ENCODE measurements around the gene CDHR1.

DNA sequence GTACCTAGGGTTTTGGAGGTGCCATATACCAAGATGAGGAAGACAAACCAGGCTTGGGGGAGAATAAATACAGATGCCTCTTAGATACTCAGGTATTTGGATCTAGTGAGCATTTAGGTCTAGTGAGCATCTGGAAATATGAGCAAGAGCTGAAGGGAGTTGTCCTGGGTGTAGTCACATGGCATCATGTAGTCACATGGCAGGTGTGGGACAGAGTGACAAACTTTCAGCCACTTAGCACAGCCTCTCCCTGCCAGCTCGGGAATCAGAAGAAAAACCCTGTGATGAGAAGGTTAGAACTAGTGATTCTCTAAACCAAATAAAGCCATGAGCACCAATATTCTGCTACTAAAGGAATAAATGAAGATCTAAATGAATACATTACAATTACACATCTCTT lies 74.8 kb downstream of the CDHR1 start:
- TF ChIP-seq, protein P1, sequence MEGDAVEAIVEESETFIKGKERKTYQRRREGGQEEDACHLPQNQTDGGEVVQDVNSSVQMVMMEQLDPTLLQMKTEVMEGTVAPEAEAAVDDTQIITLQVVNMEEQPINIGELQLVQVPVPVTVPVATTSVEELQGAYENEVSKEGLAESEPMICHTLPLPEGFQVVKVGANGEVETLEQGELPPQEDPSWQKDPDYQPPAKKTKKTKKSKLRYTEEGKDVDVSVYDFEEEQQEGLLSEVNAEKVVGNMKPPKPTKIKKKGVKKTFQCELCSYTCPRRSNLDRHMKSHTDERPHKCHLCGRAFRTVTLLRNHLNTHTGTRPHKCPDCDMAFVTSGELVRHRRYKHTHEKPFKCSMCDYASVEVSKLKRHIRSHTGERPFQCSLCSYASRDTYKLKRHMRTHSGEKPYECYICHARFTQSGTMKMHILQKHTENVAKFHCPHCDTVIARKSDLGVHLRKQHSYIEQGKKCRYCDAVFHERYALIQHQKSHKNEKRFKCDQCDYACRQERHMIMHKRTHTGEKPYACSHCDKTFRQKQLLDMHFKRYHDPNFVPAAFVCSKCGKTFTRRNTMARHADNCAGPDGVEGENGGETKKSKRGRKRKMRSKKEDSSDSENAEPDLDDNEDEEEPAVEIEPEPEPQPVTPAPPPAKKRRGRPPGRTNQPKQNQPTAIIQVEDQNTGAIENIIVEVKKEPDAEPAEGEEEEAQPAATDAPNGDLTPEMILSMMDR (conservative IDR thresholded peaks at IDR 0.05 in 1 of 2, IDR thresholded peaks at IDR 0.05 in 1 of 2; ENCODE audit: low read depth in 1 of 2, low read length in 2 of 2), result no peak
- TF ChIP-seq EZH2 (IDR thresholded peaks at IDR 0.05; ENCODE audit: low read length, missing control alignments), result no peak
